ENCODE data around the gene SPOCK3.

SPOCK3 gene

DNA sequence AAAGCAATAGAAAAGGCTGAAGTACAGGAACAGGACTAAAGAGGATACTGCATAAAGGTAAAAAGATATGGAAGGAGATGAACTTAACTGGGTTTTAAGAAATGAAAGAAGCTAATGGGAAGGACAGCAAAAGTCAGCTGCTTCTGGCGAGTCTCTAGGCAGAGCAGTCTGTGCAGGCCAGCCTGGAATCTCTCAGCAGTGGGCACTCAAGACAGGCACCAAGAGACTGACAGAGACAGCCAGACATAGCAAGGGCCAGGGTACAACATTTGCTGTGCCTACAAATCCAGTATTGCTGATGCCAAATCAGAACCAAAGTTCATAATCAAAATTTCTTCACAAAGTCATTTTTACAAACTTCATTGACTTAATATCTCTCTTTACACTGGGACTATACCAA, 62.4 kb downstream of the SPOCK3 start:
- DNase-seq = no peak

DNA sequence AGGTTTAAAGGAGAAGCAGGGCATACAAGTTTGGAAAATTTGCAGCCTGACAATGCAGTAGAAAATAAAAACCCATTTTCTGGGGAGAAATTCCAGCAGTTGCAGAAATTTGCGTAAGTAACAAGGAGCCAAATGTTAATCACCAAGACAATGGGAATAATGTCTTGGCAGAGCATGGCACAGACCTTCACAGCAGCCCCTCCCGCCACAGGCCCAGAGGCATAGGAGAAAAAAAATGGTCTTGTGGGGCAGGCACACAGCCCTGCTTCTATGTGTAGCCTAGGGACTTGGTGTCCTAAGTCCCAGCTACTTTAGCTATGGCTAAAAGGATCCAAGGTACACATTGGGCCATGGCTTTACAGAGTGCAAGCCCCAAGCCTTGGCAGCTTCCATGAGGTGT, 65.7 kb downstream of the SPOCK3 start:
- DNase-seq = no peak

DNA sequence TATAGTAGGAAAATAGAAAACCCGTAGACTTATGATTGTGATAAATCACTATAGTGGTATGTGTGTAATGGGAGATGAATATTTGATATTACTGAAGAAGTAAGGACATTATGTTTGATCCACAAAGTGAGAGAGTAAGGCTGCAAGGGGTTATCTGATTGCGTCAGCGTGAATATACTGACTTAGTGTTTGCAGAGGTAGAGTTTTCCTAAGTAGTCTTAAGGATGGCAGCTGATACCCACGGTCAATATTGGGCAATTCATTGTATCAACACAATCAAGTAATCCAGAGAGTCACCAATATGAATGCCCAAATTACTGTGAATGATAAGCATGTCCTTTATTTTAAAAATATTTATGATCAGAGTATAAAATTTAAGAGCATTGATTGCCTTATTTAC, 83.7 kb downstream of the SPOCK3 start:
- DNase-seq = no peak

DNA sequence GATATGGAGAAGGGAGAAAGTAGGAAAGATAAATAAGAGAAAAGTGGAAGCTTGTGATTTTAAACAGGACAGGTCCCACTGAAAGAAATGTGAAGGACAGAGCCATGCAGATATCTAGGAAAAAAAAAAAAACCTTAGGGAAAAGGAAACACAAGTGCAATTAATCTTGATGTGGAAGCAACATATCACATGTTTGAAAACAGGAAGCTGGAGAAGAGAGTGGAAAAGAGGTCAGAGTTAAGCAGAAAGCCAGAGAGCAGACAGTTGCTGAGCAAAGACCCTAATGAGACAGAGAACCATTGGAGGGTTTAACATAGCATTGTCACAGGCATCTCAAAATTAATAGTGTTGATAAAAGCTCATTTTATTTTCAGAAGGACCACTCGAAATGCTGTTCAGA, 89.7 kb downstream of the SPOCK3 start:
- no peak for DNase-seq

DNA sequence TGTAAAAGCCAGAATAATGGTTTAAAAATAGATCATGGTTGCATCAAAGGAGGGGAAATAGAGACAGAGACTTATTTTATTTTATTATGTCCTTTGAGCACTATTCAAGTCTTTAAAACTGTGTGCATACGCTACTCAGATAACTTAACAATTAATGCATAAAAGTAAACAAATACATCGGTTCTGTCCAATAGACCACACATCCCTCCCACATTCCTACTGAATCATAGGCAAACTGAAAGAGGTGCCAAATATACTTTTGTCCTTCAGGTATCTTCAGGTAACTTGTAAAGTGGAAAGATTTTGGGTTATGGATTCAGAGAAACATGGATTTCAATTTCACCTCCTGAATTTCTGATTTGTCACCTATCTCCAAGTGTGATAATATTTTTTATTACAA, 91.3 kb downstream of the SPOCK3 start:
- DNase-seq = no peak

DNA sequence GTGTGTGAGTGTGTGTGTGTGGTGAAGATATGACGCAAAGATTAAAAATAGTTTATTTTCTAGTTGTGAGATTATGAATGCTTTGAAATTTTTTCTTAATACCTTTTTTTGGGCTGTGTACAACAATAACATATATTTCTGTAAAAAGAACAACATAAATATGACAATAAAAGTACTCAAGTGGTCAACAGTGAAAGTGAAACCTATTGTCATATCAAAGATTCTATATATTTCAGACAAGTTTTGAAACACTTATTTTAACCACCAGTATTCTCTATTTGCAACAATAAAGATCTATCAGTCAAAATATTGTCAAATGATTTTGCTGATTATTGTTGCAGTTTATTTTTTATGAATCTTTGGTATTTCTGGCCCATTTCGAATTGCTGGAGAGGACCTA, 98.0 kb downstream of the SPOCK3 start:
- no peak for DNase-seq

DNA sequence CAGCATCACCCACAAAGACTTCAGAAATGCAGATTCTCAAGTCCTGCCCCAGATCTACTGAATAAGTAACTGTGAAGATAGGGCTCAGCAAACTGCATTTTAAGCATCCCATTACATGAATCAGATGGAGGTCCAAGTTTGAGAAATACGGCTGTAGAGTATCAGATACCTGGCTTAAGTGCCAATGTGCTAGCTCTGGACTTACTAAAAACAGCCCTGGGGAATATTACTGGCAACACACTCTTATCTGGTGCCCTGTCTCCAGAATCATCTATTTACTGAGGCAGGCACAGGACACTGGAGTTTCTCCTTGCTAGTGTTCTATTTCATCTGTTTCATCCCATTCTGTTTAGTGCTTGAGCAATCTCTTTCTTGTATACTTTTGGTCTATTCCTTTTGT, 105.1 kb downstream of the SPOCK3 start:
- no peak for DNase-seq

DNA sequence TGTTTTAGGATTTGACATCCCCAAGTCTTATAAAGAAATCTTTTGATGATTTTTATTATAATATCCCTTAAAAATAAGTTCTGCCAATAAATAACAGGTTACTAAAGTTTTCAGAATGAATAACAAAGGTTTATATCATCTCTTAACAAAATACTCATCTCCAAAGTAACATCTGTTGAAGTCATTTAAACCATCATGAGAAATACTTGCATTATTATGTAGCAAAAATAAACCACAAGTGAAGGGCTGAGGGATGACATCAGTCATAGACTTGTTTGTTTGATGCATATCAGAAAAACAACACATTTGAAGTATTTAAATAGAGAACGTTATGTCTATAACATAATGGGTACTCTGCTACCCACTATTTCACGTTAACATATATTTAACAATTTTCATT, 114.9 kb downstream of the SPOCK3 start:
- DNase-seq = no peak

DNA sequence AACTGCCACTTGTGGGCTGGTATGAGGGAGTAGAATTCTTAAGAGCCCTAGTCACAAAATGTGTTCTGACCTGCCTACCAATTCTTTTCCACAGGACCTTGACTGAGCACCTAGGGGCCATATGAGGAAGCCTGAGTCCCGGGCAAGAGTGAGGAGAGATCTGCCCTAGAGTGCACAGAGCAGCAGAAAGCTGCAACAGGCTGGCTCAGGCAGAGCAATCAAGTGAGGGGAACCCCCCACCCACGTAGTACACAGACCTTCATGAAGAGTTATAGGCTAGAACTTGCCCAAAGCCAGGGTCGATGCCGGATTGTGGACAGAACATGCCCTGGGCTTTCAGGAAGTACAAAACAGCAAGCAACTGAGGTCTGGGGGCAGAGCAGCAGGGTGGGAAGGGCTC, 117.0 kb downstream of the SPOCK3 start:
- no peak for DNase-seq

DNA sequence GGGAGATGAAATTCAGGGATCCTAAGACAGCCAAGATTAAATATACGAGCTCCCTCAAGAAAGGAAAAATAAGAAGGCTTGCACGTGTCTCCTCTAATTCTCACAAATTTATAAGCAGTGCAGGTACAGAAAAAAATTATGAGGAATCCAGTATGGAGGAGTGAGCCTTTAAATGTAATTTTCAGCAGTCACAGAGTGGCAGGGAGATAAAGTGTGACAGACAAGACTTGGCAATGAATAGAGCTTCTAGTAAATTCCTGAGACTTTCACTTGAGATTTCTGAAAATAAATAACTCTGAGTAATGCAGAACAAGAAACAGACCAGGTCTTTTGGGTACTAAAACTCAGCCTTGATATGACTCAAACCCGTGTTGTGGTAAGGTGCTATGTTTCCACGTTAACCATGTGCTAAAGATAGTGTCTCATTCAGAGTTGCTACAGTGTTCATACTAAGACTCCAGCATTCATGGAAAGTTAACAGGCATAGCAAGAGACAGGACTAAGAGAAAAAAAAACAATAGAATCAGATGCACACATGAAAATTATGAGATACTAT, 119.8 kb downstream of the SPOCK3 start:
- DNase-seq = no peak

DNA sequence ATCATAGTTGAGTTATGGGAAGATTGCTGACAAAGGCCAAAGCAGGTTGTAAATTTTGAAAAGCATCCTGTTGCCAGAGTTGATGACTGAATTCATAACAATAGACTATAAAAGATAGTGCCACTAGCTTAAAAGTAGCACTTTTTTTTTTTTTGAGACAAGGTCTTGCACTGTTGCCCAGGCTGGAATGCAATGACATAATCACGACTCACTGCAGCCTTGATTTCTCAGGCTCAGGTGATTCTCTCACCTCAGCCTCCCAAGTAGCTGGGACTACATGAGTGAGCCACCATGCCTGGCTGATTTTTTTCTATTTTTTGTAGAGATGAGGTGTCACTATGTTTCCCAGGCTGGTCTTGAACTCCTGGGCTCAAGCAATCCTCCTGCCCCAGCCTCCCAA, 122.7 kb downstream of the SPOCK3 start:
- no peak for DNase-seq

DNA sequence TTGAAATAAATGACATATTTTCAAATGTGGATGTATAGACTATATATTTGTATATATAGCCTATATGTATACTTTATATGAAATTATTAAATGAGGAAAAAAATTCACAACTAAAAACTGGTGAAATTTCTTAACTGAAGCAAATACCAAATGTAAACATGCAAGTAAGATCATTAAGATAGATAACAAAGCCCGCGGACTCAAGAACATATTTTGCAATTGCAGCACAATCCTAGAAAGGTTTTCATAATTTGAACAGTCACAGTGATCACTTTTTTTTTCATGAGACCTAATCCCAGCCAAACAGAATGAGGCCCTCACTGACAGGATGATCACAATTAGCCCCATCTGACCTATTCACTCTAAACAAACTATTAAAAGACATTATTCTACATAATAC, 123.2 kb downstream of the SPOCK3 start:
- no peak for DNase-seq

DNA sequence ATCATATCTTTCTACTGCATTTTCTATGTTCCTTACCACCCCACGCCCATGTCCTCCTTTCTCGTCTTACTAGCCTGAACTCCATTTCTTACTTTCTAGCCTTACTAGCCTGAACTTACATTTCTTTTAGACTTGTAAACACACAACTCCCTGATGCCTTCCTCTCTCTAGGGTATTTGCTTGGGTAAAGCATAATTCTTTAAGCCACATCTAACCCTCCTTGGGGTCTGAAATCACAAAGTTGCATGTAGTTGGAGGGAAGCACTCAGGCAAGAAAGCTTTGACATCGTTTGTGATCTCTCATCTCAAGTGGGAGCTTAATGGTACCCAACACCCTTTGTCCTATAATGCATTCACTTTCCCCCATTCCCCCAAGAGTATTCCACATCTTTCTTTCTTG, 124.4 kb downstream of the SPOCK3 start:
- no peak for DNase-seq

DNA sequence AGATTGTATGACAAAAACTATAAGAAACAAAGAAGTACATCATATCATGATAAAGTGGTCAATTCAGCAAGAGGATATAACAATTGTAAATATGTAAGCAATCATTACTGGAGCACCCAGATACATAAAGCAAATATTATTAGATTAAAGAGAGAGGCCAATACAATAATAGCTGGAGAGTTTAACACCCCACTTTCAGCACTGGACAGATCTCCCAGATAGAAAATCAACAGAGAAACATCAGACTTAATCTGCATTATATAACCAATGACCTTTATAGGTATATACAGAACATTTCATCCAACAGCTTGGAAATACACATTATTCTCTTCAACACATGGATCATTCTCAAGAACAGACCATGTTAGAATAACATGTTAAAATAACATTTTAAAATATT, 128.4 kb downstream of the SPOCK3 start:
- no peak for DNase-seq

DNA sequence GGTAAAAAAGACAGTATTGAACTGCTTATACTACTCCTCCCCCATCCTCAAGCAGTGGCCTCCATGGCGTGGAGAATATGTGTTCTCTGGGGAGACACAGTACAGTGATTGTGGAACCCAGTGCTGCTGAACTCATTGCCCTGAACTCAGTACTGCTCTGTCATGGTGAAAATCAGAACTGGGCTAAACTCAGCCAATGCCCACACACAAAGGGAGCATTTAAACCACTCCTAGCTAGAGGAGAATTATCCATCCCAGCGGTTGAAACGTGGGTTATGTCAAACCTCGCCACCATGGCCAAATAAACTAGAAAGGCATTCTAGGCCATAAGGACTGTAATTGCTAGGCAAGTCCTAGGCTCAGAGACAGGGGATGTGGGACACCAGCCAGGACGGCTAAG, 131.8 kb downstream of the SPOCK3 start:
- no peak for DNase-seq

DNA sequence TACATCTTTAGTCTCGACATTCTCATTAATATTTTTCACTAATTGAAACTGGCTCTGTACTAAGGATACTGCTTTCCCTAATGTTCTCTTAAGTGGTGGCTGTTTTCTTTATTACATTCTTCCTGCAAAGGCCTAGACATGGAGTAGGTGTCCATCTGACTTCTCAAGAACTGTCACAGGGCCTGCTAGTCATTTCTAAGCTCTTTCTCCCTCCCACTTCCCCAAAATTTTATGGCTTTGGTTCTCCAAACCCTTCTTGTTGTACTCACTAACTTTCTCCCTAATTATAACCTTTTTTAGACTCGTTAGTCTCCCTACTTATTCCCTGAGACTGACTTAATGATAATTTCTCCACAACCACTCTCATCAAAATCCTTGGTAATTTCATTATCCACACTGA, 133.3 kb downstream of the SPOCK3 start:
- DNase-seq = no peak

DNA sequence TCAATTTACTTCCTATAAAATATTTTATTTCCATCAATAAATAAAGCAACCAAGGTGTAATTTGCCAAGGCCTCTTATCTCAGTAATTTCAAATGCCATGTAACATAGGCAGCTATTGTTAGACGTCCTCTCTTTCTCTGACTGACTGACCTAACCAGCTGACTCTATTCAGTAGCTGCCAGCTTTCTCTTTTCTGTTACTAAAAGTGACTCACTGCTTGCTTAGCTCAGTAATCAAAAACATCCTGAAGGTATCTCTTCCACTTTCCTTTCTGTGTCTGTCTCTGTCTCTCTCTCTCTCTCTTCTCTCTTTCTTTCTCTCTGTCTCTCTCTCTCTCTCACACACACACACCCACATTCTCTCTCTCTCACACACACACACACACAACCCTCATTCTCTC, 134.2 kb downstream of the SPOCK3 start:
- no peak for DNase-seq

DNA sequence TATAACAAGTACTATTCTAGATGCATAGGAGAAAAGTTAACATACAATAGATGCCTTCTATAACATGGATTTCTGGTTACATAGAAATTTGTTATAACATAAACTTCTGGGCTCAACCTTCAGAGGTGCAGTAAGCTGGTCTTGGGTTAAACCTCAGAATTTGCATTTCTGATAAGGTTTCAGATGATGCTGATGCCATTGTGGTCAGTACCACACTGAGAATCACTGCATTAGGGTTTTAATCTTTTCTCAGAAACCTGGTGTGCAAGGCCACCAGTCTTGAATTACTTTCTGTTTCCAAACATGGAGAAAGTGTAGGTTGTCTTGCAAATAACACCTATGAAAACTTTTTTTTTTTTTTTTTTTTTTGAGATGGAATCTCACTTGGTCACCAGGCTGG, 146.2 kb downstream of the SPOCK3 start:
- DNase-seq = no peak

DNA sequence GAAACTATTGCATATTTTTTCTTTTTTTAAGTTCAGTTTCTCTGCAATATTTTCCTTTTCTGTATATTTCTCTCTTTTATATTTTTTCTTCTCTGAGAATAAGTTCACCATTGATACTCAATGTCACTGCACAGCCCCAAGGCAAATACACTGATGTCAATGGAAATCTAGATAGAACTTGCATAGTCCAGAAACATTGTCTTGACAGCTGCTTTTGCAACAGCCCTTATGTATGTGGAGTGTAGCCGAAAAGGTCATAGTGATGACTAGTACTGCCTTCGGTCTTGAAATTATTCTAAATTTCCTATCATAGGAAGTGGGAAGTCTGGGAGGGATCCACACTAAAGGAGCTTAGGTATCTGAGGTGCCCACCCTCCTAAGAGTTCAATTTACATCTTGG, 150.0 kb downstream of the SPOCK3 start:
- no peak for DNase-seq

DNA sequence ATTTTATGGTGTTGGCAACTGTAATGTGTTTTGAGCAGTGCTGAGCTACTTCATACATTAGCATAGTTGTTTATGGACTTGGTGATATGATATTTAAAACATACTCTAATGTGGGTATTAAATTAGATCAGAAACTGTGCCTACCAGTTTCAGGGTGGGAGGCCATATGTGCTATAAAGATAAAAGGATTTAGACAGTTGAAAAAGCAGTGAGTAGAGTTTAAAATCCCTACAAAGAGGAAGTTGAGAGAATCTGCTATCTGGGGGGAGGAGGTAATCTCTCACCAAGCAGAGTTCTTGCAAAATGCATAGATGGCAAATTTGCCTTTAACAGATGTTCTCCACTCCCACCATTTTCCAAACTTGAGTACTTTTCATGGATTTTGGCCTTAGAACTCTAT, 154.5 kb downstream of the SPOCK3 start:
- no peak for DNase-seq

DNA sequence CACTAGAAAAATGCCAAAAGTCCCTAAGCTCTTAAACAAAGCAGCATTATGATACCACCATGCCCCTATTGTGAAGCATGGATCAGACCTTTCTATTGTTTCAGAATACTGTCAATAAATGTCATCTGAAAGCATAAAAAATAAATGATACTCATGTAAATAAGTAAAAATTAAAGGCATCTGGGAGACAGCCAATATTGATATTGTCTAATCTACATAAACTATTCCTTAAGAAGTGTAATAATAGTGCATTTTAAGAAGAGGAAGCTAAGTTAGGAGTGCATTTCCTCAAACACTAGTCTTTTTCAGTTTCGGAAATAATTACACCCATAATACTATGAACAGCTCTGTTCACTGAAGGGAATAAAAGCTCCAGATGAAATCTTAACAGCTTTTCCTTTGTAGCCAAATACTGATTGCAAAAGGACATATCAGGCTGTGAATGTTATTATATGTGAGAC, 181.6 kb downstream of the SPOCK3 start:
- DNase-seq = no peak

DNA sequence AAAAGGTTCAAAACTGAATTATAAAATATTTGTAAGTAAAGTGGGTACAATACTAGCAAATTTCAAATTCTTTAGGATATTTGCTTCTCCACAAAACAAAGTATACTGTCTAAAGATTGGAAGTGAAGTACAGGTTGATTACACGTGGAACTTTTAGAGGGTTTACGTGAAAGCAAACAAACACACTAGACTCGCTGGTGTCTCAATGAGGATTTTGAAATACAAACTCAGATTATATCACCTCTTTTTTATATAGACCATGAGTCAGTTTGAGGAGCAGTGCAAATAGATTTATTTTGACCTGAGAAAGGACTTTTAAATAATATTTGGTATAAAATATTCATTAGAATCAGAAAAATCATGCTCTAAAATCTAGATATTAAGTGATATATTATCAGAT, 185.0 kb downstream of the SPOCK3 start:
- DNase-seq = no peak

DNA sequence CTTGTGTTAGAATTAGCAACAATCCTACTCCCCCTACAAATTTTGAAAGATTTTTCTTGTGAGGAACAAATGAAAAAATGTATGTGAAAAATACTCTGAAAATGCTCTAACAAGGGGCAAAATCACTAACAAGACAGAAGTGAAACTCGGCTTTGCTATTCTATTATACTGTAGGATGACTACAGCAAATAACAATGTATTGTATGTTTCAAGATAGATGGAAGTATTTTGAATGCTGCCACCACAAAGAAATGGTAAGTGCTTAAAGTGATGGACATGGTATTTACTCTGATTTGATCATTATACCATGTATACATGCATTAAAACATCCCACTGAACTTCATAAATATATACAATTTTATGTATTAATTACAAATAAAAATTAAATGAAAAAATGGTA, 192.8 kb downstream of the SPOCK3 start:
- no peak for DNase-seq

DNA sequence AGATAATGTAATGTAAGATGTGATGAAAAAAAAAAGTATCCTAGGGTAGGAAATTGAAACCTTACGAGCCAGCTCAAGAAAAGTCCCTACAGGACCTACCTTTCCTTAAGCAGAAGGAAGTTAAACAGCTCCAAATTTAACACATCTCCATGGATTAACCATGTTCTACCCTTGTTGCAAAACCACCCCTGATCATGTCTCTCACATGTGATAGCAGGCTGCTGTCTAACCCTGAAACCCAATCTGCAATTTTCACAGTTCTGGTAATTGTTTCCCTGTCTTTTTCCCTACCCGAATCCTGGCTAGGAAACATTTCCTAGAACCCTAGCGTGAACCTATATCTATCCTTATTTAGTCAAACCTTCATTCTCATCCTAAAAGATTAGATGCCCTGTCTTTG, 198.9 kb downstream of the SPOCK3 start:
- no peak for DNase-seq

DNA sequence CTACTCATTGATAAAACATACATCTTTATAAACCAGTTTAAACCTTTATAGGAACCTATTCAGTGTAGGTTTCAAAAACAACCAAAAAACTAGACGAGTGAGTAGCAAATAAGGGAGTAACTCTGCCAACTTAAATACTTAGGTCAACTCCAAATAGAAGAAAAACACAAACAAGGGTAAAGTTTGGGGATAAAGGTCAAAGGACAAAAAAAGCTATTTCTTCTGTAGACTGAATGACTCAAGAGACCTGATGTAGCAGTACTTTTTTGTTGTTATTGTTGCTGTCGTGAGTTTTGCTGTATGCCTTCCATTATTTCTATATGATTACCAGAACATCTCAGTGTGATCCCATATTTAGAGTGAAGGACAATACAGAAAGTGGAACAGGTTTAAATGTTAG, 199.3 kb downstream of the SPOCK3 start:
- DNase-seq = no peak

DNA sequence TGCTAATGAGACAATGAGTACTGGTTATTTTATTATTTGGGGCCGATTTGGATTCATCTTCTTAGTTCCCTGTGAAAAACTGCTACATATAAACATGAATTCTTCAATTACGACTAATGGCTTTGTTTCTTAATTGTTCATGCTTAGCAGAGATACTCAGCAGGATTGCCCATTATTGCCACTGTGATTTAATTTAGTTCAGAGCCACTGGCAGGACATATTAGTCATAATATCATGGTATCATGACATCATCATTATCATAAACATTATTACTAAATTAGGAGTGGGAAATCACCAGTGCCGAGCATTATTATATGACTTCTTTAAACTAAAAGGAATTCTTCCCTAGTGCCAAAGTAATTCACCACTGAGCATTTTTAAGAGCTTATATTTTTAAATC, 201.4 kb downstream of the SPOCK3 start:
- no peak for DNase-seq
